22Rv1 (cell line): ENCODE results near the gene ZNF354C.

Source experiments
- H3K27ac ChIP-seq: fragments of 450-650 bp; 2 replicates; pipeline ENCODE4 v1.5.1; 2017
- ZFX ChIP-seq: fragments of 450-650 bp; IDR thresholded peaks from 2 replicates; pipeline ENCODE4 v1.6.1; 2017; ENCODE audit warnings: antibody characterized with exemption, borderline replicate concordance
- TF ChIP-seq, protein P1 (sequence below): fragments of 450-650 bp; IDR thresholded peaks from 2 replicates; pipeline ENCODE4 v1.5.1; 2017; ENCODE audit warnings: mild to moderate bottlenecking

ZNF354C gene

DNA sequence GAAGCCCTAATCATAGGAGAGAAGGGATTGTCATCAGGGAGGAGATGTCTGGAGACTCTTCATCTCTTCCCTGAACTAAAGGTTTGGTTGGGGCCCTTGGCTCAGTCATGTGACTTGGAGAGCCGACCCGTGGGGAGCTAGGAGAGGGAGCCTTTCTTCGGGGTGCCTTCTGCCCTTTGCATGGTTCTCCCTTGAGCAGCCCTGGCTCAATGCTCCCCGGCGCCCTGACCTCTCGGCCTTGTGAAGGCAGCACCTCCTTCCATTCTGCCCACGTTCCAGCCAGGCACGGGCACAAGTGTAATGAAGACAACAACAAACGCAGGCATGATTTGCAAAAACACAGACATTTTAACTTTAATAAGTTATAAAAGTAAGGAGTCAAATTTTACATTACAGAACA, 50.4 kb downstream of the ZNF354C start:
- TF ChIP-seq, protein P1, sequence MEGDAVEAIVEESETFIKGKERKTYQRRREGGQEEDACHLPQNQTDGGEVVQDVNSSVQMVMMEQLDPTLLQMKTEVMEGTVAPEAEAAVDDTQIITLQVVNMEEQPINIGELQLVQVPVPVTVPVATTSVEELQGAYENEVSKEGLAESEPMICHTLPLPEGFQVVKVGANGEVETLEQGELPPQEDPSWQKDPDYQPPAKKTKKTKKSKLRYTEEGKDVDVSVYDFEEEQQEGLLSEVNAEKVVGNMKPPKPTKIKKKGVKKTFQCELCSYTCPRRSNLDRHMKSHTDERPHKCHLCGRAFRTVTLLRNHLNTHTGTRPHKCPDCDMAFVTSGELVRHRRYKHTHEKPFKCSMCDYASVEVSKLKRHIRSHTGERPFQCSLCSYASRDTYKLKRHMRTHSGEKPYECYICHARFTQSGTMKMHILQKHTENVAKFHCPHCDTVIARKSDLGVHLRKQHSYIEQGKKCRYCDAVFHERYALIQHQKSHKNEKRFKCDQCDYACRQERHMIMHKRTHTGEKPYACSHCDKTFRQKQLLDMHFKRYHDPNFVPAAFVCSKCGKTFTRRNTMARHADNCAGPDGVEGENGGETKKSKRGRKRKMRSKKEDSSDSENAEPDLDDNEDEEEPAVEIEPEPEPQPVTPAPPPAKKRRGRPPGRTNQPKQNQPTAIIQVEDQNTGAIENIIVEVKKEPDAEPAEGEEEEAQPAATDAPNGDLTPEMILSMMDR, result no peak
- no peak for TF ChIP-seq ZFX
- H3K27ac ChIP-seq, result no peak overlapping the region

DNA sequence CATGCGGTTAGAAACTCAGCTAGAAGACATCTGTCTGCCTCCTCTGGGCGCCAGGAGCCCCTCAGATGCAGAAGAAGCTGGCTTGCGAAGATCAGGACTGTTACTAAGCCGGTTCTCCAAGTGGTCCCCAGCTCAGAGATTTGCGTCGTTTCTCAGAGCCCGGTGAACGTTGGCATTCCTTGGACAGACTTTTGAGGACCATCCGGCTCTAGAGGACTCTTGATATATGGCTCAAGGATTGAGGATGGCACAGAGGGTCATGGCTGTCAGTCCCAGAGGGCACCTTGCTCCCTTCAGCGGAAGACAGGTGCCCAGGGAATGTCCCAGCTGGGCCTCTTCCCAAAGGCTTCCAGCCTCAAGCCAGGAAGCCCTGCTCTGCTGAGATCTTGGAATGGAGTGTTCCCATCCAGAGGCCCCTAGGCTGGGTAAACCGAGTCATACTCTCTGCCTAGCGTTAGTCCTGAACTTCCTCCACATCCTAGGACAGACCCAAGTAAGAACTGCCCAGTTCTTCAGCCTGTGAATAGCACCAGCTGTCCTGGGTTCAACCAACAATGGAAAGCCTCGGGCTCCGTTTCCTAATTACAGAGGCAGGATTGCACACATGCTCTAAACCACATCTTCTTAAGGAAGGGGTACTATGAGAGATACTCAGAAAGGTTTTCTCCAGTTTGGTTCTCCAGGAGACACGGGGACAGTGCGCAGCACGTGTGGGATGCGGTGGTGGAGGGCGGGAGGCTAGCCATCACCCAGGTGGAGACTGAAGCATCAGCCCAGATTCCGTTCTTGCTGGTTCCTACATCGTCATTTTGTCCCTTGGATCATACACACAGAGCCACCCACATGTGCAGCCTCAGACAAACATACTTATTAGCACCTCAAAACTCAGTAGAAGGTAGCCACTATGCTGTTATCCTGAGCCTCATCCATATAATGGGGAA, 51.4 kb downstream of the ZNF354C start:
- TF ChIP-seq, protein P1, result no peak
- TF ChIP-seq ZFX, result no peak
- no peak overlapping the region for H3K27ac ChIP-seq

DNA sequence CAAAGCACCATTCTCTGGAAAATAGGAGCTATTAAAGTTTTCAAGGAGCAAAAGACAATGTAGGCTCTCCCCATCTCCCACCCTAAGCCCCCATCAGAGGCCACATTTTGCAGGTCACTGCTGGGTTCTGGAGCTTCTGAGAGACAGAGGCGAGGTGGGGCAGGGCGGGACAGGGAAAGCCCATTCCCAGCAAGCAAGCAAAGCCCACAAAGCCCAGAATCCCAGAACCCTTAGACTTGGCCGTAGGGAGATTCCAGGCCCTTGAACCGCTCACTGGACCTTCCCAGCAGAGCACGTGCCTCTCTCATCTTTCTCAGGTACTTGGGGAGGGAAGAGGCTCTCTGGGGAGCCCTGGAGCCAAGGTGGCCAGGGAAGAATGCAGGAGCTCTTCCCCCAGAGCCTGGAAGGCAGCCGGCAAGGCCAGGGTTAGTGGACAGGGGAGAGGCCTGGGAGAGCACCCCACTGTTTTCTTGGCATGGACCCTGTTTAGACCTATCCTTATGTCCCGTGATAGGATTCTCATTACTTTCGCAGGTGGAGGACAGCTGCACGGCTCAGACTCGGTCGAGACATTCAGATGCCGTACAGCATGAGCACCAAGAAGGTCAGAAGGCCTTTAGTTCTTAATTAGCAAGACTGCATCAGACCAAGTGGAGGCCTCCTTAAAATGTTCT, 52.4 kb downstream of the ZNF354C start:
- H3K27ac ChIP-seq, result no peak overlapping the region
- TF ChIP-seq, protein P1, result no peak
- no peak for TF ChIP-seq ZFX

DNA sequence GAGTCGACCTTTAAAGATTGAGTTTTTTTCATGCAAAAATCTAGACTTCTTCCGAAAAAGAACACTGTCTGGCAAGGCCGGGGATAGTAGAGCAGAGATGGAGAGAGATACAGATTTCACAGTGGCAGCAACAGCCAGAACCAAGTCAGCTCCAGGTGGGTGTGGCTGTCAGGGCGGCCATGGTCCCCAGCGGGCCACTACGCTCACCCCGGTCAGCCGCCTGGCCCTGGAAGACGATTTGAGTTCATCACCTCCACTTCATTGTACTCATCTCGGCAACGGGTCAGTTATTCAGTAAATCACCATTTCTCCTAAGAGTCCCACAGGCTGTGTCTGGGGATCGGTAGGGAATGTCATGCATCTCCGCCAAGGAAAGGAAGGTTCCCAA, 53.0 kb downstream of the ZNF354C start:
- H3K27ac ChIP-seq, result no peak overlapping the region
- TF ChIP-seq, protein P1, result no peak
- no peak for TF ChIP-seq ZFX

DNA sequence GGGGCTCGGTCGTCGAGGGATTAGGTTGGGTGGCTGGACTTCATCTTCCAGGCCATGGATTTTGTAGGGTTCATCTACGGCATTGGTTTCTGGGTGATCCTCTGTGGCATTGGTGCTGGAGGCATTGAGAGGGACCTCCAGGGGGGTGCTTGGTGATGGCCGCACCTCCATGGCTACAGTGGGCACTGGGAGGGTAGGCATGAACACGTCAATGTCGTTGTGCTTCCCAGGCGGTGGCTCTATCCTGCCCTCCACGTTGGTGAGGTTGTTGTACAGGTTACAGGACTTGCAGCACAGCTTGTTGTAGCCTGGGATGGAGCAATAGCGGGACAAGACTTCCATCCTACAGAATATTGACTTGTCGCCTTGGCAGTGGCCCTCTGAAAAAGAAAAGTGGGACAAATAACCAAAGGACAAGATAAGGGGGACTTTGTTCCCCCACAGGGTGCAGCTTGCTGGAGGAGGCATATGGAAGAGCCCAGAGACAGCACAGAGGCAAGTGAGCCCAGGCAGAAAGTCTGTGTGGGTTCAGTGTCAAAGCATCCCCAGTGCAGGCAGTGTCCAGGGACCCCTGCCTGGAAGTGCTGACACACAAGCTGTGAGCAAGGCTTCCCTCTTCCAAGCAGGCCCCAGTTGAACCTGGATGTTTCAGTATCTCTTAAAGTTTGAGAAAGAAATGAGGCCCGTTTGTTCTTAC, 53.9 kb downstream of the ZNF354C start:
- TF ChIP-seq, protein P1, result no peak
- no peak for TF ChIP-seq ZFX
- no peak overlapping the region for H3K27ac ChIP-seq

DNA sequence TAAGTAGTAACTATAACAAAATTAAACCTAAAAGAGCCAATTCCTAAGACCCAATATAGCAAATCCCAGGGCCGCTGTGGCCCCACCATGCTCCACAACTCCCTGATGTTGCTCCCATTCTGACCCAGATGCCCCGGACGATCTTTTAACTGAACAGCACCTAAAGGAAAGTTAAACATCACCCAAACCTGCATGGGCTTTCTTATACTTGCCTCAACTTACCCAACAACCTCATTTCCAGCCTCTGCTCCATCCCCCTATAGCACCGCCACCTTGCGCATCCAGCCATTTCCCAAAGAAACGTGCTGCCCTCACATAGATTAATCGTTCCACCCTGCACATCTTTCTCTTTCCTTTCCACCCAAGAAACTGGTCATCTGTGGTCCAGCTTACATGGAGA, 54.6 kb downstream of the ZNF354C start:
- H3K27ac ChIP-seq, result no peak overlapping the region
- TF ChIP-seq, protein P1, result no peak
- no peak for TF ChIP-seq ZFX
